ENCODE measurements around the gene FIGN. TPM values are rescaled to one million over a fixed set of nuclear protein-coding genes. Genes with fewer than 3 reads are reported as not detected.

The FIGN gene
- total and polyA plus RNA-seq, 2 of the 4 experiments (the other 2 are of a cell fraction): 0.77 to 0.90 TPM

- Histone ChIP-seq H4K8ac (ENCODE audit: low read depth in 2 of 2, low read length in 2 of 2) (no peak overlapping the region), H3K4ac (ENCODE audit: low read depth, low read length) (no peak overlapping the region), H3K4me2 (ENCODE audit: low read depth, low read length) (no peak overlapping the region), H3K9ac (ENCODE audit: low read depth, low read length) (no peak overlapping the region), H3K9me3 (ENCODE audit: control insufficient read depth, insufficient read depth, low read length) (no peaks in the 10 kb centered on the region), H3K27me3 (ENCODE audit: control insufficient read depth, insufficient read depth, low read length) (no peaks in the 10 kb centered on the region), H4K91ac (ENCODE audit: insufficient read depth, low read depth, low read length) (no peak overlapping the region), H2AFZ (replicated peaks; ENCODE audit: low read length, poor library complexity) (no peak overlapping the region), H3K18ac (ENCODE audit: low read depth, low read length) (no peak overlapping the region), H4K20me1 (ENCODE audit: insufficient read depth, low read length) (no peaks in the 10 kb centered on the region), H3K36me3 (ENCODE audit: control insufficient read depth, insufficient read depth, low read length) (no peaks in the 10 kb centered on the region), H3K56ac (ENCODE audit: extremely low read depth, insufficient read depth, low read length) (no peak overlapping the region), H3K4me3 (ENCODE audit: insufficient read depth, low read depth, low read length) (no peak overlapping the region), H3K14ac (replicated peaks; ENCODE audit: low read depth, low read length) (no peak overlapping the region), H3K4me1 (ENCODE audit: control insufficient read depth, insufficient read depth, low read length) (no peaks in the 10 kb centered on the region), H3K79me1 (ENCODE audit: low read depth in 1 of 2, low read length in 2 of 2) (no peaks in the 10 kb centered on the region), H2BK20ac (ENCODE audit: low read depth, low read length) (no peak overlapping the region), H3K23ac (ENCODE audit: low read depth, low read length) (no peak overlapping the region), H4K5ac (ENCODE audit: low read depth, low read length) (no peak overlapping the region), H3K27ac (ENCODE audit: insufficient read depth, low read length) (no peak overlapping the region), H2BK15ac (ENCODE audit: low read depth, low read length) (no peak overlapping the region), H2BK5ac (ENCODE audit: low read depth, low read length, poor library complexity, severe bottlenecking) (no peak overlapping the region), H2AK5ac (ENCODE audit: low read depth, low read length) (no peak overlapping the region), H3K9me1 (ENCODE audit: insufficient read depth, low read length) (no peaks in the 10 kb centered on the region), H2BK120ac (ENCODE audit: low read depth, low read length) (no peak overlapping the region), H2AK9ac (replicated peaks; ENCODE audit: low read depth, low read length, poor library complexity) (no peak overlapping the region)
- POLR2A ChIA-PET (ENCODE audit: unreplicated experiment): no interaction called here
- TF ChIP-seq CEBPB (IDR thresholded peaks at IDR 0.05; ENCODE audit: low read depth, low read length): no peak
- TF ChIP-seq RFX5 (IDR thresholded peaks at IDR 0.05; ENCODE audit: low read depth, low read length): no peak
- DNase-seq (no peak), ATAC-seq (ENCODE audit: low read depth) (no peak)
- no TSS peak for BruUV-seq (replicated peaks)
- in situ Hi-C loops (cut with MboI; ENCODE audit: low sequenced_read_pairs): no loop called here
- intact Hi-C loops (cut with micrococcal nuclease): no loop called here
- CTCF ChIA-PET: no interaction called here
- dilution Hi-C loops (cut with HindIII; ENCODE audit: low sequenced_read_pairs, unreplicated experiment): no loop called here
- no CpG with 5 or more reads among the region's 1 CpG for WGBS, 2 experiments (ENCODE audit: extremely low coverage in 2 of 2, insufficient read length in 1 of 2)
Observed at GRCh38 chr2:163626208-163626607, 109.6 kb downstream of the FIGN start.

Data from IMR-90 (cell line).